Effector memory CD8-positive, alpha-beta T cell (primary cell): ENCODE data around the gene GPC4.
A peak's percentile ranks its signal among the peaks of the same experiment; 100 is the strongest.

Experiments
- ATAC-seq: fragments of 150-1000 bp; cut with Tn5 transposase; replicated peaks from 2 replicates; pipeline ENCODE4 v1.10.0; 2021; ENCODE audit warnings: mild to moderate bottlenecking, moderate library complexity
- DNase-seq, 3 experiments: peaks; one replicate each; pipeline ENCODE4 v3.0.0; 2021
- H3K27ac Mint-ChIP-seq, 2 donors: one replicate each; pipeline ENCODE4 v1.8.0; 2022; ENCODE audit warnings: mild to moderate bottlenecking in 2 of 2, mixed read lengths in 2 of 2, moderate library complexity in 2 of 2
- H3K27me3 Mint-ChIP-seq, 2 donors: one replicate each; pipeline ENCODE4 v1.8.0; 2022; ENCODE audit warnings: mixed read lengths in 2 of 2
- H3K36me3 Mint-ChIP-seq: one replicate; pipeline ENCODE4 v1.8.0; 2022; ENCODE audit warnings: mild to moderate bottlenecking, moderate library complexity, mixed read lengths; ENCODE audit not compliant: insufficient read depth
- H3K4me1 Mint-ChIP-seq, 2 donors: one replicate each; pipeline ENCODE4 v1.8.0; 2022; ENCODE audit warnings: low read depth in 2 of 2, mixed read lengths in 2 of 2
- H3K4me3 Mint-ChIP-seq, 2 donors: one replicate each; pipeline ENCODE4 v1.8.0; 2022; ENCODE audit warnings: mild to moderate bottlenecking in 2 of 2, mixed read lengths in 2 of 2, moderate library complexity in 2 of 2
- H3K9me3 Mint-ChIP-seq, 2 donors: one replicate each; pipeline ENCODE4 v1.8.0; 2022; ENCODE audit warnings: mixed read lengths in 2 of 2

The GPC4 gene

GRCh38 chrX:133434197-133434820, 19.0 kb upstream of the GPC4 start:
- ATAC-seq (no peak), DNase-seq (no peak)
- Mint-ChIP-seq H3K9me3 (no peaks in the 10 kb centered on the region), H3K4me1 (no peaks in the 10 kb centered on the region), H3K27ac (no peak overlapping the region), H3K4me3 (no peak overlapping the region), H3K27me3 (no peaks in the 10 kb centered on the region), H3K36me3 (no peaks in the 10 kb centered on the region)

DNA sequence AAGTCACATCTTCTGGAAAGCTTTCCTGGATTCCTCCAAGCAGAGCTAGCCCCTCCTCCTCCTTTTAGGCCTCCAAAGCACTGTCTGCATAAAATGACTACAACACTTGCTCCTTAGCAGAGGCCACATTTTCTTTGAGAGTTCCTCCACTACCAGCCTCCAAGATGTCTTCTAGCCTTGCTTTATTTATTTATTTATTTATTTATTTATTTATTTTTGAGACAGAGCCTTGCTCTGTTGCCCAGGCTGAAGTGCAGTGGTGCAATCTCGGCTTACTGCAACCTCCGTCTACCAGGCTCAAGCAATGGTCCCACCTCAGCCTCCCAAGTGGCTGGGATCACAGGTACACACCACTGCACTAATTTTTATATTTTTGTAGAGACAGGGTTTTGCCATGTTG, 4.6 kb upstream of the GPC4 start:
- Mint-ChIP-seq H3K9me3 (peaks cover 0 to 2% of the 10 kb centered on the region in 2 donors), H3K4me1 (peaks cover 0 to 3% of the 10 kb centered on the region in 2 donors), H3K4me3 (no peak overlapping the region), H3K27me3 (peaks cover 7 to 54% of the 10 kb centered on the region in 2 donors), H3K27ac (no peak overlapping the region), H3K36me3 (no peaks in the 10 kb centered on the region)
- no peak for ATAC-seq
- DNase-seq: no peak

DNA sequence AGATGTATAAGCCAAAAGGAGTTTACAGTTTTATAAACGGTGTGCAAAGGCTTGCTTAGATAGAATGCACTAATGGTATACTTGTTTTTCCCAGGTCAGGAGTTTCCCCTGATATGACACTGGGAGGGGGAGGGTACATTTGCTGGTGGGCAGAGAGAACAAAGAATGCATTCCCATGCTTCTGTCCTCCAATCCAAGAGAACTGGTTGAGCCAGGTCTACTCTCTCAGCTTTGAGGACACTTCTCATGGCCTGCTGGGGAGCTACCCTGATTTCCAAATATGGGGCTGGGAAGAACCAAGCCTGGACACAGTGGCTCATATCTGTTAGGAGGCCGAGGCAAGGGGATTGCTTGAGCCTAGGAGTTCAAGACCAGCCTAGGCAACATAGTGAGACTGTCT, 3.3 kb upstream of the GPC4 start:
- no peak for DNase-seq
- Mint-ChIP-seq H3K9me3 (peaks cover 0 to 2% of the 10 kb centered on the region in 2 donors), H3K36me3 (no peaks in the 10 kb centered on the region), H3K4me3 (no peak overlapping the region), H3K4me1 (peaks cover 0 to 5% of the 10 kb centered on the region in 2 donors), H3K27ac (no peak overlapping the region), H3K27me3 (peaks cover 7 to 61% of the 10 kb centered on the region in 2 donors)
- ATAC-seq: no peak

GRCh38 chrX:133417364-133417763, 2.1 kb upstream of the GPC4 start:
- Mint-ChIP-seq H3K27ac (no peak overlapping the region), H3K36me3 (no peaks in the 10 kb centered on the region), H3K4me3 (no peak overlapping the region), H3K4me1 (peaks cover 0 to 5% of the 10 kb centered on the region in 2 donors), H3K27me3 (peaks cover 7 to 66% of the 10 kb centered on the region in 2 donors), H3K9me3 (peaks cover 0 to 2% of the 10 kb centered on the region in 2 donors)
- no peak for ATAC-seq
- no peak for DNase-seq

DNA sequence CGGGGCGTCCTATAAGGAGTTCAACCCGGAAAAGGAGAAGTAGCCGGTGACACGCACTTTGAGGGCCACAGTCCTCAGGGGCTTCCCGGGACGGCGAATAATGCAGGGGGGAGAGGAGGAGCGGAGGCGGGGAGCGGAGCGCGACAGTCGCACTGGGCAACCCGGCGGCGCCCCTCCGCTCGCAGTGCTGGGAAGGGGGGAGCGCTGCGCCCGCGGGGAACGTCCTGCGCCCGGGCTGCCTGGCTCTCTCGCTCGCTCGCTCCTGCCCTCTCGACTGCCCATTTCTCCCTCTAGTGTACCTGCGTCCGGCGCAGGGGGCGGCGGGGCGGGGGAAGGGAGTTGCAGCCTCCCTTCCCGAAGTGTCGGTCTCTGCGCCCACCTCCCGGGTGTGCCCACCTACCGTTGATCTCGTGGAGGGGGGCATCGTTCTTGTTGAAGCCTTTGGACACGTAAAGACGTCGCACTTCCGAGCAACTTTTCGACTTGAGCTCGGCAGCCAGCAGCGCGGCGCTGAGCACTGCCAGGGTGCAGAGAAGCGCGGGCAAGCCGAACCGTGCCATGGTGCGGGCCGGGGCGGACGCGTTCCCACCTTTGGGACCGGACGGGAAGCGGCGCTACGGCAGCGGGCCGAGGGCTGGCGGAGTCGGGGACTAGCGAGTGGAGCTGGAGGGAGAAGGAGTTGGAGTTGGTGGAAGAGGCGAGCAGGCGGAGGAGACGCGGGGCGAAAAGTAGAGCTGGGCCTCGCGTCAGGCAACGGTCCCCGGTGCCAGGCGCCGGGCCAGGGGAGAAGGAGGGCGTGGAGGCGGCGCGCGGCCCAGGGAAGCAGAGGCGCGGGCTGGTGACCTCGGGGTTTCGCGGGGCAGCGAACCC, 648 bp downstream of the GPC4 start:
- Mint-ChIP-seq H3K27ac (no peak overlapping the region), H3K27me3 (peaks cover 7 to 59% of the 10 kb centered on the region in 2 donors), H3K4me1 (peaks cover 0 to 1% of the 10 kb centered on the region in 2 donors), H3K9me3 (peaks cover 0 to 2% of the 10 kb centered on the region in 2 donors), H3K36me3 (no peaks in the 10 kb centered on the region), H3K4me3 (peak overlapping the region in 1 of 2 donors; percentile 19)
- DNase-seq (no peak), ATAC-seq (no peak)

DNA sequence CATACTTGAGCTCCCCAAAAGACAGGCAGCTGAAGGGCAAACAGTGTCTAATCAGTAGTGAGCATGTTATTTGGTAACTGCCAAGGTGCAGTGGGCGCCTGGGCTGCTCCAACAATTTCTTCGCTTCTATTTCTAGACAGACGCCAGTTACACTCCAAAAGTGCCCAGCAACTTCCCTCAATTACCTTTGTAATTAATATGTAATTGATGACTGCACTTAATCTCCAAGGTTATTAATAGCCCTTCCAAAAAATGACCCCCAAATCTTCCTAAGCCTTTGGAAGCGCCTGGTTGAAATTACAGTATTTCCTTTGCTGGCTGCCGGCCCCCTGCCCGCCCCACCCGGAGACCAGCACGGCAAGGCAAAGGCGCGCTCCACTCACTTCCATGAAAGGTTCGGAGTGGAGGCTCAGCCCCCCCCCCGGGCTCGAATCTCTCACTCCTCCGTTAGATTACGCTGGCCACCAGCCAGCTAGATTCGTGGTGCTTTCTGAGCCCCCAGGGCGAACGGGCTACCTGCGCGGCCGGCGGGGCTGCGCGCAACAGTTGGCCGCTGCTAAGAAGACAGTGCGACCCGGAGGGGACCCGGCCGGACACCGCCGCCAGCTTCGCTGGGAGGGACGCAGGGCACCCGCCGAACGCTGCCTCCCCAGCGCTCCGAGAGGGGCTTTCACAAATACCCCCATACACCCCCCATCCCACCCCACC, 1.9 kb downstream of the GPC4 start:
- H3K4me3 Mint-ChIP-seq: no peak overlapping the region

DNA sequence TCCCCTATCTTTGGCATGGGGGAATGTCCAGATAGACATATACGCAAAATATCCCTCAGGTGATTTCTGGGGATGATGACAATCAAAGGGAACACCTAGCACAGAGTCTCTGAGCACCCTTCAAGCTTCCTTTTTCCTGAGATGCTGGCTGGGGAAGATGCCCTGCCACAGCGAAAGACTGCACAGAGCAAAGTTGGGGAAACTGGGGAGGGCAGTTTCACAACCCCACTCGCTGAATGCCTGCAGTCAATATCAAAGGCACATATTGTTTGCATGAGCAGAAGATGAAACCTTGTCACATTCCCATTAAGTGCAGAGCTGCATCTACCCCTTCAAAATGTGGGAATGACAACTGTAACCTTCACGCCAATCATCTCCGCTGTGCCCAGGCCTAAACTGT, 2.6 kb downstream of the GPC4 start:
- Mint-ChIP-seq H3K27ac (no peak overlapping the region), H3K4me1 (peaks cover 0 to 1% of the 10 kb centered on the region in 2 donors), H3K4me3 (no peak overlapping the region), H3K27me3 (peaks cover 2 to 41% of the 10 kb centered on the region in 2 donors), H3K36me3 (no peaks in the 10 kb centered on the region), H3K9me3 (no peaks in the 10 kb centered on the region)
- ATAC-seq (no peak), DNase-seq (no peak)

More for the DNA sequence above, 1.9 kb downstream of the GPC4 start:
- no peak for DNase-seq
- no peak overlapping the region for H3K27ac Mint-ChIP-seq
- ATAC-seq: no peak
- H3K36me3 Mint-ChIP-seq: no peaks in the 10 kb centered on the region
- H3K27me3 Mint-ChIP-seq: peaks cover 7 to 48% of the 10 kb centered on the region in 2 donors
- peaks cover 0 to 1% of the 10 kb centered on the region in 2 donors for H3K9me3 Mint-ChIP-seq
- peaks cover 0 to 1% of the 10 kb centered on the region in 2 donors for H3K4me1 Mint-ChIP-seq

DNA sequence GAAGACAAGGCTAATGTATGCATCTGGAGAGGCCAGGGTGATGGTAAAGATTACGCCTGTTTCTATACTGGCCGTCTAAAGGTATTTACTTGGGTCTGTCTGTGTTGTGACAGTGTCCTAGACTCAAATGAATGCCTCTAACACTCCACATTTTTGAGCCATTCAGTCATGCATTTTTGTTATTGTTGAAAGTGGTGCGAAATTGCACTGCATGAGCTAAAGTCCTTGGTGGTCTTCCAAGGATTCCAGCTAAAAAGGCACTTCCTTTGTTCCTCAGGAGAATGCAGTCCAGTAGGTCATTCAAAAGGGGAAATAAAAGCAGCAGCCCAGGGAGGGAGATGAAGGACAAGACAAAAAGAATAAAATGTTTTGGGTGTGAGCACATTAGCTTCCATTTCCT, 3.0 kb downstream of the GPC4 start:
- Mint-ChIP-seq H3K27me3 (peaks cover 0 to 37% of the 10 kb centered on the region in 2 donors), H3K27ac (no peak overlapping the region), H3K4me3 (no peak overlapping the region), H3K9me3 (no peaks in the 10 kb centered on the region), H3K4me1 (peaks cover 0 to 1% of the 10 kb centered on the region in 2 donors), H3K36me3 (no peaks in the 10 kb centered on the region)
- DNase-seq (no peak), ATAC-seq (no peak)

- H3K9me3 Mint-ChIP-seq: no peaks in the 10 kb centered on the region
- DNase-seq (no peak), ATAC-seq (no peak)
- no peak overlapping the region for H3K27ac Mint-ChIP-seq
- no peak overlapping the region for H3K4me3 Mint-ChIP-seq
- H3K4me1 Mint-ChIP-seq: peaks cover 0 to 1% of the 10 kb centered on the region in 2 donors
- H3K36me3 Mint-ChIP-seq: no peaks in the 10 kb centered on the region
- peaks cover 0 to 23% of the 10 kb centered on the region in 2 donors for H3K27me3 Mint-ChIP-seq
Observed at GRCh38 chrX:133410550-133410949, 4.7 kb downstream of the GPC4 start.

- H3K36me3 Mint-ChIP-seq: no peaks in the 10 kb centered on the region
- H3K27me3 Mint-ChIP-seq: peaks cover 0 to under 1% of the 10 kb centered on the region in 2 donors
- ATAC-seq (no peak), DNase-seq (no peak)
- no peaks in the 10 kb centered on the region for H3K4me1 Mint-ChIP-seq
- no peak overlapping the region for H3K4me3 Mint-ChIP-seq
- H3K9me3 Mint-ChIP-seq: no peaks in the 10 kb centered on the region
- H3K27ac Mint-ChIP-seq: no peak overlapping the region
Observed at GRCh38 chrX:133405498-133406185, 9.6 kb downstream of the GPC4 start.

GRCh38 chrX:133403984-133404383, 11.3 kb downstream of the GPC4 start:
- no peaks in the 10 kb centered on the region for H3K36me3 Mint-ChIP-seq

DNA sequence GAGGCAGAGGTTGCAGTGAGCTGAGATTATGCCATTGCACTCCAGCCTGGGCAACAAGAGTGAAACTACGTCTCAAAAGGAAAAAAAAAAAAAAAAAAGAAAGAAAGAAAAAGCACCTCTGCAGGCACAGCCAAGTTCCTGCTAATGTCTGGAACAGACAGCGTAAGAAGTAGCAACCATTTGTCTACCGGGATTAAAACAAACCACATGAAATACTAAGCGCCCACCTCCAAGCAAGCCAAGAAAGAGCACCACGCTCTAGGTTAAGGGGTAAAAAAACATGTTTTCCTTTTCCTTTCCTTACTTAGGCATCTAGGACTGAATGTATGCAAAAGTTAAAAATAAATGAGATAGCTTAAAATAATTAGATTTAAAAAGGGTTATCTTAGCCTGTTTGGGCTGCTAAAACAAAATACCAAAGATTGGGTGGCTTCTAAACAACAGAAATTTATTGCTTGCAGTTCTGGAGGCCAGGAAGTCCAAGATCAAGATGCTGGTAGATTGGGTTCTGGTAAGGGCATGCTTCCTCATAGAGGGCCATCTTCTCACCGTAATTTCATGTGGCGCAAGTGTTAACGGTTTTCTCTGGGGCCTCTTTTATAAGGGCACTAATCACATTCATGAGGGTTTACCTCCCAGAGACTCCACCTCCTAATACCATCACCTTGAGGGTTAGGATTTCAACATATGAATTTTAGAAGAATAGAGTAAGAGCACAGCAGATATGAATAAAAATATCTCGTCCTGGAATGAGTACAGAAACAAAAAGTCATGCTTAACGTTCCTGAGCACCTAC, 12.3 kb downstream of the GPC4 start:
- no peaks in the 10 kb centered on the region for H3K27me3 Mint-ChIP-seq
- no peaks in the 10 kb centered on the region for H3K36me3 Mint-ChIP-seq
- DNase-seq (no peak), ATAC-seq (no peak)
- no peaks in the 10 kb centered on the region for H3K9me3 Mint-ChIP-seq
- no peak overlapping the region for H3K27ac Mint-ChIP-seq
- no peak overlapping the region for H3K4me3 Mint-ChIP-seq
- no peaks in the 10 kb centered on the region for H3K4me1 Mint-ChIP-seq

More at GRCh38 chrX:133403984-133404383, 11.3 kb downstream of the GPC4 start:
- Mint-ChIP-seq H3K4me3 (no peak overlapping the region), H3K9me3 (no peaks in the 10 kb centered on the region), H3K4me1 (no peaks in the 10 kb centered on the region), H3K27ac (no peak overlapping the region), H3K27me3 (no peaks in the 10 kb centered on the region)
- DNase-seq: no peak
- ATAC-seq: no peak
